ENCODE measurements around the gene OSBPL1A. TPM values are rescaled to one million over a fixed set of nuclear protein-coding genes. Genes with fewer than 3 reads are reported as not detected.
A peak's percentile ranks its signal among the peaks of the same experiment; 100 is the strongest.
"Not testable (repeated sequence)": the region's sequence is repeated elsewhere in the genome, so short reads cannot be mapped to it uniquely, and the experiment has no call there.

The OSBPL1A gene
- polyA plus RNA-seq, 1 donor: 30.3 TPM

DNA sequence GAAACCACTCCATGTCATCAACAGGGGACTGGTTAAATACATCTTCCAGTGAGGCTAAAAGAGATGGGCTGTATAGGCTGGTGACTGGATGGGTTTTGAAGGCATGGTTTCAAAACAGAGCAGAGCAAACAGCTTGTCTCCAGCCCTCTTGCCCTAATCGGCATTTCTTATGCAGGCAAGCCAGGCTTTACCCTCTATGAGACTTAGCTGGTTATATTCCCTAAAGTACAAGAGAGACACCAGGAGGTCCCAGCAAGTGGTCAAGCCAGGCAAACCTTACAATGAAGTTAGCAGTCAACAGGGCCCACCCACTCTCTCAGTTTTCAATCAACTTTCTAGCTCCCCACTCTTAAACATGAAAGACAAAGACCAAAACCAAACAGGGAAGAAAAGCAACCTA is 19.0 kb downstream of the OSBPL1A start:
- H3K4me1 ChIP-seq (ENCODE audit: control insufficient read depth, insufficient read depth, low read length): no peaks in the 10 kb centered on the region
- no peaks in the 10 kb centered on the region for H3K9me3 ChIP-seq (ENCODE audit: control insufficient read depth, low read depth, low read length)
- H3K36me3 ChIP-seq (ENCODE audit: control insufficient read depth, insufficient read depth, low read length): peaks cover 7% of the 10 kb centered on the region
- no peak overlapping the region for H3K27ac ChIP-seq (ENCODE audit: low read length)
- no peak for DNase-seq
- H3K4me3 ChIP-seq (ENCODE audit: low read length): no peak overlapping the region
- no CpG with 5 or more reads among the region's 1 CpG for WGBS (ENCODE audit: insufficient coverage, low lambda C conversion rate)
- no peaks in the 10 kb centered on the region for H3K27me3 ChIP-seq (ENCODE audit: control insufficient read depth, insufficient read depth, low read length)

DNA sequence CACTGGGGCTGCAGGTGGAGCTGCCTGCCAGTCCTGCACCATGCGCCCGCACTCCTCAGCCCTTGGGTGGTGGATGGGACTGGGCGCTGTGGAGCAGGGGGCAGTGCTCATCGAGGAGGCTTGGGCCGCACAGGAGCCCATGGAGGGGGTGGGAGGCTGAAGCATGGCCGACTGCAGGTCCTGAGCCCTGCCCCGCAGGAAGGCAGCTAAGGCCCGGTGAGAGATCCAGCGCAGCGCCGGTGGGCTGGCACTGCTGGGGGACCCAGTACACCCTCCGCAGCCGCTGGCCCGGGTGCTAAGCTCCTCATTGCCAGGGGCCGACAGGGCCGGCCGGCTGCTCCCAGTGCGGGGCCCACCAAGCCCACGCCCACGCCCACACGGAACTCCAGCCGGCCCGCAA is 21.1 kb downstream of the OSBPL1A start:
- not testable (repeated sequence) for H3K4me1 ChIP-seq (ENCODE audit: control insufficient read depth, insufficient read depth, low read length); H3K36me3 ChIP-seq (ENCODE audit: control insufficient read depth, insufficient read depth, low read length); DNase-seq; H3K27ac ChIP-seq (ENCODE audit: low read length); H3K4me3 ChIP-seq (ENCODE audit: low read length); H3K27me3 ChIP-seq (ENCODE audit: control insufficient read depth, insufficient read depth, low read length); H3K9me3 ChIP-seq (ENCODE audit: control insufficient read depth, low read depth, low read length)
- no CpG with 5 or more reads among the region's 23 CpGs for WGBS (ENCODE audit: insufficient coverage, low lambda C conversion rate)

DNA sequence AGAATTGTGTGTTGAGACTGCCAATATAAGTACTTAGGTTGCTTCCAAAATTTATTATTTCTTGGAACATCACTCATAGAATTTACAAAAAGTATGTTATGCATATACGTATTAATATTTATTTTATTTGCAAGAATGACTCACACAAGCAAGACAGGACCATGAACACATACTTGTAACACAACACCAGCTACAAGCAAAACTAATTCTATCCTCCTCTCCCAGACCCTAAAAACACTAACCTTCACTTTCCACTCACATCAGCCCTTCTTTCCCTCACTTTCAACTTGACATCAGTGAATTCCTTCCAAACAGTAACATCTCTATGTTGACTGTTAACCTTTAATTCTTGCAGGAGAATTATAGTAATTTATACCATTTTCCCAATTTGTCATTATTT is 24.3 kb downstream of the OSBPL1A start:
- H3K27ac ChIP-seq (ENCODE audit: low read length): no peak overlapping the region
- no peak for DNase-seq
- no peaks in the 10 kb centered on the region for H3K9me3 ChIP-seq (ENCODE audit: control insufficient read depth, low read depth, low read length)
- no peaks in the 10 kb centered on the region for H3K4me1 ChIP-seq (ENCODE audit: control insufficient read depth, insufficient read depth, low read length)
- no CpG with 5 or more reads among the region's 1 CpG for WGBS (ENCODE audit: insufficient coverage, low lambda C conversion rate)
- H3K27me3 ChIP-seq (ENCODE audit: control insufficient read depth, insufficient read depth, low read length): no peaks in the 10 kb centered on the region
- H3K36me3 ChIP-seq (ENCODE audit: control insufficient read depth, insufficient read depth, low read length): peaks cover 14% of the 10 kb centered on the region
- no peak overlapping the region for H3K4me3 ChIP-seq (ENCODE audit: low read length)

DNA sequence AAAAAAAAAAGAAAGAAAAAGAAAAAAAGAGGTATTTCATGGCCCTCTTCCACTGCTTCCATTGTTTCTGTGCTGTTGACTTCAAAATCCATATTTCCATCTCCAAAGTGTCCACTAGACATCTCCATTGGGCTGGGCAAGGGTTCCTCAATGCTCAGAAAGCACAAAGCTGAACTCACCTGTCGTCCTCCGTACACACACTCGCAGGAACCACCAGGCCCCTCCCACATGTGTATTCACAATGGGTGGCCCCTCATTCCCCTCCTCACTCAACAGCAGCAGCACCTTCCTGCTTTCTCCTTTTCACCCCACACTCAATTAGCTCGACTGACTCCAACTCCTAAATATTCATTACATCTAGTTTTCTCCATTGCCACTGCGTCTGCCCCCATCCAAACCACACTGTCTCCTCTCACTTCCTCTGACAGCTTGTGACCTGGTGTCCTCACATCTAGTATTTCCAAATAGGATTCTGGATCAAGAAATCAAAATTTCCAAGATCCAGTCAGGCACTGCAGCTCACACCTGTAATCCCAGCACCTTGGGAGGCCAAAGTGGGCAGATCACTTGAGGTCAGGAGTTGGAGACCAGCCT is 25.2 kb downstream of the OSBPL1A start:
- Histone ChIP-seq H3K4me1 (ENCODE audit: control insufficient read depth, insufficient read depth, low read length) (no peaks in the 10 kb centered on the region), H3K36me3 (ENCODE audit: control insufficient read depth, insufficient read depth, low read length) (peaks cover 14% of the 10 kb centered on the region), H3K27ac (ENCODE audit: low read length) (no peak overlapping the region), H3K9me3 (ENCODE audit: control insufficient read depth, low read depth, low read length) (no peaks in the 10 kb centered on the region), H3K4me3 (ENCODE audit: low read length) (no peak overlapping the region), H3K27me3 (ENCODE audit: control insufficient read depth, insufficient read depth, low read length) (no peaks in the 10 kb centered on the region)
- WGBS (ENCODE audit: insufficient coverage, low lambda C conversion rate): 73% methylated on average over 2 of the region's 5 CpGs
- no peak for DNase-seq

DNA sequence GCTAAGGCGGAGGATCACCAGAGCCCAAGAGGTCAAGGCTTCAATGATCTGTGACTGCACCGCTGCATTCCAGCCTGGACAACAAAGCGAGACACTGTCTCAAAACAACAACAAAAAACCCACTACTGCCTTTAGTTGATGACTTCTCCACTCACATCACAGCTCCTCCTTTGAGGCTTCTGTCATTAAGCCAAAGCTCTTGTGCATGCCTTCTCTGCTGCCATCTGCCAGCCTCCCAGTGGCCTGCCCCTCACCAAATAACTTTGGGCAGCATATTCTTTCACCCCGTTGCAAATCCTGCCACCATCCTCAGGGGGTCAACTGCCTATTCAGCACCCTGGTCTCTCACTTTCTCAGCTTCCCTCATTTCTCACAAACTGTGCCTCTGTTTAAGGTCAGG is 27.5 kb downstream of the OSBPL1A start:
- WGBS (ENCODE audit: insufficient coverage, low lambda C conversion rate): no CpG with 5 or more reads among the region's 4 CpGs
- H3K4me3 ChIP-seq (ENCODE audit: low read length): no peak overlapping the region
- H3K4me1 ChIP-seq (ENCODE audit: control insufficient read depth, insufficient read depth, low read length): no peaks in the 10 kb centered on the region
- no peak overlapping the region for H3K27ac ChIP-seq (ENCODE audit: low read length)
- H3K36me3 ChIP-seq (ENCODE audit: control insufficient read depth, insufficient read depth, low read length): peaks cover 14% of the 10 kb centered on the region
- no peaks in the 10 kb centered on the region for H3K9me3 ChIP-seq (ENCODE audit: control insufficient read depth, low read depth, low read length)
- no peaks in the 10 kb centered on the region for H3K27me3 ChIP-seq (ENCODE audit: control insufficient read depth, insufficient read depth, low read length)
- DNase-seq: no peak

DNA sequence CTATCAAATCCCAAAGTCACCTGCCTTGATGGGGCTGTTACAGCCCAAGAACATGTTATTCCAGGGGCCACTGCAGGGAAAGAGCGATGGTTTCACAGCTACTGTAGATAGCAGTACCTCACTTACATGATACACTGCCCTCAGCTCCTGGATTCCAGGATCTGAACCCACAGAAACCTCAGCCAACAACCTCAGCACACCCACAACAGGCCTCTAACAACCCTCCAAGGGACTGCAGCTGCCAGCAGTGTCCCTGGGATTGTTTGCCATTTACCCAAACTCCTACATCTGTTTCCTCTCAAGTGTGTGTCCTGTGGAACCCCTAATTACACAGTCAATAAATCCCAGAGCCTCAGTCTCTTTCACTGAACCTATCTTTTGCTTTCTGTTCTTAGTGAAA is 28.2 kb downstream of the OSBPL1A start:
- no peak for DNase-seq
- Histone ChIP-seq H3K4me1 (ENCODE audit: control insufficient read depth, insufficient read depth, low read length) (no peaks in the 10 kb centered on the region), H3K9me3 (ENCODE audit: control insufficient read depth, low read depth, low read length) (no peaks in the 10 kb centered on the region), H3K36me3 (ENCODE audit: control insufficient read depth, insufficient read depth, low read length) (peaks cover 12% of the 10 kb centered on the region), H3K27me3 (ENCODE audit: control insufficient read depth, insufficient read depth, low read length) (no peaks in the 10 kb centered on the region), H3K27ac (ENCODE audit: low read length) (no peak overlapping the region), H3K4me3 (ENCODE audit: low read length) (no peak overlapping the region)
- WGBS (ENCODE audit: insufficient coverage, low lambda C conversion rate): no CpG with 5 or more reads among the region's 1 CpG

DNA sequence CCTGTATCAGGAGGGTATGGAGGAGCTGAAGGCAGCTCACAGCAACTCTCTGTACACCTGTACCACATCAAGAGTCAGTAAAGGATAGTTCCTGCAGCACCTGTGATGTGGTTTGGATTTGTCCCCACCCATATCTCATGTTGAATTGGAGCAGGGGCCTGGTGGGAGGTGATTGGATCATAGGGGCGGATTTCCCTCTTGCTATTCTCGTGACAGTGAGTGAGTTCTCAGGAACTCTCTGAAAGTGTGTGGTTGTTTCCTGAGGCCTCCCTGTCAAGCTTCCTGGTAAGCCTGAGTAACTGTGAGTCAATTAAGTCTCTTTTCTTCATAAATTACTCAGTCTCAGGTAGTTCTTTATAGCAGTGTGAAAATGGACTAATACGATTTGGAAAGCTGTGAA is 28.9 kb downstream of the OSBPL1A start:
- 56% methylated on average over 1 of the region's 3 CpGs for WGBS (ENCODE audit: insufficient coverage, low lambda C conversion rate)
- Histone ChIP-seq H3K9me3 (ENCODE audit: control insufficient read depth, low read depth, low read length) (no peaks in the 10 kb centered on the region), H3K27ac (ENCODE audit: low read length) (no peak overlapping the region), H3K4me3 (ENCODE audit: low read length) (no peak overlapping the region), H3K36me3 (ENCODE audit: control insufficient read depth, insufficient read depth, low read length) (peaks cover 11% of the 10 kb centered on the region), H3K4me1 (ENCODE audit: control insufficient read depth, insufficient read depth, low read length) (no peaks in the 10 kb centered on the region), H3K27me3 (ENCODE audit: control insufficient read depth, insufficient read depth, low read length) (no peaks in the 10 kb centered on the region)
- DNase-seq: no peak

DNA sequence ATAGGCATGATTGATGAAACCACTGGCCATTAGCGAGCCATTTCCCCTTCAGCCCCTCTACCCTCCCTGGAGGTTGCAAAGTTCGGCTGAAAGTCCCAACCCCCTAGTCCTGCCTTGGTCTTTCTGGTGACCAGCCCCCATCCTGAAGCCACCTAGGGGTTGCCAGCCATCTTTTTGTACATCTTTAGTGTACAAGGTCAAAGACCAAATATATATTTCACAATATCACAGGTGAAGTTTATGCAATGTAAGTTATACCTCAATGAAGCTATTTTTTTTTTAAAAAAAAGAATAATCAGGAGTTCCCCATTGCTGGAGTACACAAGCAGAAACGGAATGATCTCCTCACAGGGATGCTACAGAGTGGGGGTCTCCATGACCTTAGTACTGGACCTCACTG is 31.3 kb downstream of the OSBPL1A start:
- Histone ChIP-seq H3K4me3 (ENCODE audit: low read length) (no peak overlapping the region), H3K36me3 (ENCODE audit: control insufficient read depth, insufficient read depth, low read length) (peaks cover 8% of the 10 kb centered on the region), H3K9me3 (ENCODE audit: control insufficient read depth, low read depth, low read length) (no peaks in the 10 kb centered on the region), H3K27me3 (ENCODE audit: control insufficient read depth, insufficient read depth, low read length) (no peaks in the 10 kb centered on the region), H3K27ac (ENCODE audit: low read length) (no peak overlapping the region), H3K4me1 (ENCODE audit: control insufficient read depth, insufficient read depth, low read length) (no peaks in the 10 kb centered on the region)
- no peak for DNase-seq
- WGBS (ENCODE audit: insufficient coverage, low lambda C conversion rate): no CpG with 5 or more reads among the region's 3 CpGs

DNA sequence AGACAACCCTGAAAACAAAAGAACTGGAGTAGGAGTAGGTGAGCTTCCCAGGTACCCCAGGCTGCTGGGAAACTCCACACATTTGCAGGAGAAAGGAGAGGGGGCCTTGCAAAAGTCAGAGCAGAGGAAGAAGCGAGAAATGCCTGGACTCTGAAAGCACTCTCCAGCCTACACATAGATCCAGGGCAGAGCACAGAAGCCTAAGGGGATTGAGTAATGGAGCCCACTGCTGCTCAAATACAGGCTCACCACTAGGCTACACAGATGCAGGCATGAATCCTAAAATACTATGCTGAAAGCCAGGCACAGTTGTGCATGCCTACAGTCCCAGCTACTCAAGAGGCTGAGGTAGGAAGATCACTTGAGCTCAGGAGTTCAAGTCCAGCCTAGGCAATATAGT is 33.4 kb downstream of the OSBPL1A start:
- Histone ChIP-seq H3K27ac (ENCODE audit: low read length) (no peak overlapping the region), H3K36me3 (ENCODE audit: control insufficient read depth, insufficient read depth, low read length) (peaks cover 4% of the 10 kb centered on the region), H3K4me1 (ENCODE audit: control insufficient read depth, insufficient read depth, low read length) (no peaks in the 10 kb centered on the region), H3K27me3 (ENCODE audit: control insufficient read depth, insufficient read depth, low read length) (no peaks in the 10 kb centered on the region), H3K4me3 (ENCODE audit: low read length) (no peak overlapping the region), H3K9me3 (ENCODE audit: control insufficient read depth, low read depth, low read length) (no peaks in the 10 kb centered on the region)
- no CpG with 5 or more reads among the region's 1 CpG for WGBS (ENCODE audit: insufficient coverage, low lambda C conversion rate)
- DNase-seq: no peak

DNA sequence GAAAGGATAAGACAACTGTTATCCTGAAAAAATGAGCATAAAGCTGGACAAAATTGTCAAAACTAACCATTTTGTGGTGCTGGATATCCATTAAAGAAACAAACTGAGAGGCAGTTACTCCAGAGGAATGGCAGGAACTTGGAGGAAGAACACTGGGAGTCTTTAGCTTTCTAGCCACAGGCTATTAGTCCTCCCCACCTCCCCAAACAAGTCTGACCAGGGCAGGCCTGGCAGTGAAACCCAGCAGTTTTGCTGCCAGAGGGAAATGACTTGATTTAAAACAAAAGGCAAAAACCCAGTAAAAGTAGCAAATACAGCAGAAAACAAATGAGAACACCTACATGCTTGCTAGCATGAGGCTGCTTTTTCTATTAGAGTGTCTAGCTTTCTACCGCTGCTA is 34.9 kb downstream of the OSBPL1A start:
- H3K4me1 ChIP-seq (ENCODE audit: control insufficient read depth, insufficient read depth, low read length): no peaks in the 10 kb centered on the region
- no peak overlapping the region for H3K27ac ChIP-seq (ENCODE audit: low read length)
- no peaks in the 10 kb centered on the region for H3K27me3 ChIP-seq (ENCODE audit: control insufficient read depth, insufficient read depth, low read length)
- H3K36me3 ChIP-seq (ENCODE audit: control insufficient read depth, insufficient read depth, low read length): peaks cover 4% of the 10 kb centered on the region
- H3K4me3 ChIP-seq (ENCODE audit: low read length): no peak overlapping the region
- WGBS (ENCODE audit: insufficient coverage, low lambda C conversion rate): no CpG with 5 or more reads among the region's 1 CpG
- no peaks in the 10 kb centered on the region for H3K9me3 ChIP-seq (ENCODE audit: control insufficient read depth, low read depth, low read length)
- no peak for DNase-seq

DNA sequence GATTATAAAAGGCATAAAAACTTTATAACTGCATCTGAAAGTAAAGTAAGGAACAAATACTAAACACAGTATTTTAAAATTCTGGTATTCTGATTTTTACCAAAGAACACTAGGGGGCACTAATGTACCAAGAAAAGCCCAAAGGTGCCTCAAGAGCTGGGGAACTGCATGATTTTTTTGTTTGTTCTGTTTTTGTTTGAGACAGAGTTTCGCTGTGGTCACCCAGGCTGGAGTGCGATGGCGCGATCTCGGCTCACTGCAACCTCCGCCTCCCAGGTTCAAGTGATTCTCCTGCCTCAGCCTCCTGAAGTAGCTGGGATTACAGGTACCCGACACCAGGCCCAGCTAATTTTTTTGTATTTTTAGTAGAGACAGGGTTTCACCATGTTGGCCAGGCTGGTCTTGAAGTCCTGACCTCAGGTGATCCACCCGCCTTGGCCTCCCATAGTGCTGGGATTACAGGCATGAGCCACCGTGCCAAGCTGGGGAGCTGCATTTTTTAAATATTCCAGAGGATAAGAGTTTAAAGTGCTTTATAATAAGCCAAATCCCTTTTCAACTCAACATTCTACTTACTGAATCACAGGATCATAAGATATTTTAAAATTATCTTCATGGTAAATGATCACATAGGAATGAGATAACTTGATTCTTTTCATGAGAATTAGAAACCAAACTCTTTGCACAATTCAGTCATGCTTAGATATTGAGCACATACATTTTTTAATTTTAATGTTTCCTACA is 37.7 kb downstream of the OSBPL1A start:
- not testable (repeated sequence) for H3K4me1 ChIP-seq (ENCODE audit: control insufficient read depth, insufficient read depth, low read length); H3K36me3 ChIP-seq (ENCODE audit: control insufficient read depth, insufficient read depth, low read length); H3K27me3 ChIP-seq (ENCODE audit: control insufficient read depth, insufficient read depth, low read length); H3K27ac ChIP-seq (ENCODE audit: low read length); H3K9me3 ChIP-seq (ENCODE audit: control insufficient read depth, low read depth, low read length); H3K4me3 ChIP-seq (ENCODE audit: low read length)
- WGBS (ENCODE audit: insufficient coverage, low lambda C conversion rate): no CpG with 5 or more reads among the region's 9 CpGs
- peak; percentile 13 to 41 for DNase-seq

All from large intestine (tissue), 3 donors.